AG04450 (cell line): Measurements from ENCODE around the gene RNF148. TPM values are rescaled to one million over a fixed set of nuclear protein-coding genes. Genes with fewer than 3 reads are reported as not detected.

ENCODE experiments used
- CTCF ChIA-PET: fragments of 300-600, 350-600 bp; formaldehyde crosslinking; extraction: SDS; loops from one replicate; lab custom pipeline; 2022; ENCODE audit warnings: antibody characterized with exemption, inconsistent platforms; lab: Charles Lee
- POLR2A ChIA-PET: fragments of 350-600 bp; formaldehyde crosslinking; extraction: SDS; loops from one replicate; lab custom pipeline; 2021; ENCODE audit warnings: antibody characterized with exemption, inconsistent platforms; lab: Yijun Ruan, JAX
- DNase-seq: peaks from one replicate; pipeline ENCODE4 v3.0.0-alpha.2; 2011; ENCODE audit warnings: low read depth, low spot score
- H3K27ac ChIP-seq: one replicate; pipeline ENCODE4 v1.5.1; 2012; ENCODE audit warnings: low read depth, low read length, control low read depth
- H3K27me3 ChIP-seq: one replicate; pipeline ENCODE4 v1.6.0; 2012; ENCODE audit warnings: low read length; ENCODE audit not compliant: control insufficient read depth, insufficient read depth
- H3K4me3 ChIP-seq: 2 replicates; pipeline ENCODE4 v1.5.1; 2011; ENCODE audit warnings: mild to moderate bottlenecking, low read depth, low read length, control low read depth
- H3K9me3 ChIP-seq: 2 replicates; pipeline ENCODE4 v1.5.1; 2012; ENCODE audit warnings: low read length; ENCODE audit not compliant: control insufficient read depth, insufficient read depth
- polyA minus RNA-seq: library from RNA; depleted of rRNA, polyadenylated mRNA; stranded (reverse); fragments of >200 nt; gene quantifications from 2 replicates; pipeline ENCODE4 v1.2.3, GENCODE V29; 2011; rRNA and poly(A)+ RNA removed
- polyA plus RNA-seq: library from polyadenylated mRNA; depleted of rRNA; stranded (reverse); fragments of >200 nt; gene quantifications from 2 replicates; pipeline ENCODE4 v1.2.3, GENCODE V29; 2011; rRNA removed
- TF ChIP-seq, protein P1 (sequence below): IDR thresholded peaks from 2 replicates; pipeline ENCODE4 v1.5.1; 2011; ENCODE audit warnings: low read depth, low read length, control low read depth, inconsistent platforms

The RNF148 gene, protein sequence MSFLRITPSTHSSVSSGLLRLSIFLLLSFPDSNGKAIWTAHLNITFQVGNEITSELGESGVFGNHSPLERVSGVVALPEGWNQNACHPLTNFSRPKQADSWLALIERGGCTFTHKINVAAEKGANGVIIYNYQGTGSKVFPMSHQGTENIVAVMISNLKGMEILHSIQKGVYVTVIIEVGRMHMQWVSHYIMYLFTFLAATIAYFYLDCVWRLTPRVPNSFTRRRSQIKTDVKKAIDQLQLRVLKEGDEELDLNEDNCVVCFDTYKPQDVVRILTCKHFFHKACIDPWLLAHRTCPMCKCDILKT
- polyA plus RNA-seq (not detected in 2 replicates), polyA minus RNA-seq (0.23 TPM in 1 of 2 replicates, not detected in the other)

DNA sequence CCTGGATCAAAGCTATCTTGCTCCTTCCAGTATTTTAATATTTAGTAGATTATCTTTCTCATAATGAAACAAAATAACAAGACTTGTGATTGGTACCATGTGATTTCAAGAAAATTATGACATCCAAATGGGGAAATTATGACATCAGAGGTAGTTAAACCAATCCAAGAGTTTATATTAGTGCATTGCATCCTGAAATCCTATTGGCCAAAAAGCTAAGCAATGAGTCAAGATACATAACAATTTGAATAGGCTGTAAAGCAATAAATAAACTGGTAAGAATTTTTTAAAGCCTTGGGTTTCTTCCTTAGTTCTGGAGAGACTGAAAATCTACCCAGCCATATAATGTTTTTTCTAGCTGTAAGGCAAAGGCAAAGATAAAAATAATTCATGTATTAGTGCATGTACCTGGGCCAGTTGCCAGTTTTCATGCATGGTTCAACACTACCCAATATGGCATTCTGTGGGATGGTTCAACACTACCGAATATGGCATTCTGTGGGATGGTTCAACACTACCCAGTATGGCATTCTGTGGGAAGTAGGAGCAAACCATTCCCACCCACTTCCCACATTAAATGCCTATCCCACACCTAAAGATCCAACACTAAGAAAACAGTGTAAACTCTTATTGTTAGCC lies at the start of gene RNF148:
RNF148 (minus strand) TSS at position 51 of the 639 bp plus-strand sequence. CDS start 172 bp downstream, outside the sequence.
- H3K4me3 ChIP-seq = no peak within 1 kb of the TSS
- POLR2A ChIA-PET = no interaction called here
- DNase-seq = no peak
- CTCF ChIA-PET = no interaction called here
- no peak within 1 kb of the TSS for H3K27ac ChIP-seq
- peaks cover 3% of the 10 kb centered on the region; the same call in 1 of the 2 replicates for H3K9me3 ChIP-seq
- TF ChIP-seq, protein P1, sequence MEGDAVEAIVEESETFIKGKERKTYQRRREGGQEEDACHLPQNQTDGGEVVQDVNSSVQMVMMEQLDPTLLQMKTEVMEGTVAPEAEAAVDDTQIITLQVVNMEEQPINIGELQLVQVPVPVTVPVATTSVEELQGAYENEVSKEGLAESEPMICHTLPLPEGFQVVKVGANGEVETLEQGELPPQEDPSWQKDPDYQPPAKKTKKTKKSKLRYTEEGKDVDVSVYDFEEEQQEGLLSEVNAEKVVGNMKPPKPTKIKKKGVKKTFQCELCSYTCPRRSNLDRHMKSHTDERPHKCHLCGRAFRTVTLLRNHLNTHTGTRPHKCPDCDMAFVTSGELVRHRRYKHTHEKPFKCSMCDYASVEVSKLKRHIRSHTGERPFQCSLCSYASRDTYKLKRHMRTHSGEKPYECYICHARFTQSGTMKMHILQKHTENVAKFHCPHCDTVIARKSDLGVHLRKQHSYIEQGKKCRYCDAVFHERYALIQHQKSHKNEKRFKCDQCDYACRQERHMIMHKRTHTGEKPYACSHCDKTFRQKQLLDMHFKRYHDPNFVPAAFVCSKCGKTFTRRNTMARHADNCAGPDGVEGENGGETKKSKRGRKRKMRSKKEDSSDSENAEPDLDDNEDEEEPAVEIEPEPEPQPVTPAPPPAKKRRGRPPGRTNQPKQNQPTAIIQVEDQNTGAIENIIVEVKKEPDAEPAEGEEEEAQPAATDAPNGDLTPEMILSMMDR = no peak
- no peaks in the 10 kb centered on the region for H3K27me3 ChIP-seq

DNA sequence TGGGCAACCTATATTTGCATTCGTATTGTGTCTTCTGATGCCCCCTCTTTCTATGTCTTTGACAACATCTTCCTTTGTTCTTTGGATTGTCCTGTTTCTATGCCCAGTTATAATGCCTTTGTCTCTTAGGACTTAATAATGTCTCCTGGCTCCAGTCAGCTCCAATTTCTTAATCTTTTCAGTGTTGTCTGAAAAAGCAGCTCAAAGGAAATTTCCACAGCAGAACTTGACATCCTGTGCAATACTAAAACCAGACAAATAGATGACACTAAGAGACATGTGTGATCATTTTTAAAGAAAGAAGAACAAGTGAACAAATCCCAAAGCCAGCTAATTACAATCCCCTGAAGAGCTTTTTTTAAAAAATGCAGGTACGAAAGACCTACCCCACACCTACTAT lies 47.7 kb upstream of the RNF148 start:
- Histone ChIP-seq H3K9me3 (no peaks in the 10 kb centered on the region), H3K27ac (no peak overlapping the region), H3K27me3 (no peaks in the 10 kb centered on the region), H3K4me3 (no peak overlapping the region)
- CTCF ChIA-PET = no interaction called here
- POLR2A ChIA-PET = no interaction called here
- DNase-seq = no peak
- TF ChIP-seq, protein P1 = no peak

DNA sequence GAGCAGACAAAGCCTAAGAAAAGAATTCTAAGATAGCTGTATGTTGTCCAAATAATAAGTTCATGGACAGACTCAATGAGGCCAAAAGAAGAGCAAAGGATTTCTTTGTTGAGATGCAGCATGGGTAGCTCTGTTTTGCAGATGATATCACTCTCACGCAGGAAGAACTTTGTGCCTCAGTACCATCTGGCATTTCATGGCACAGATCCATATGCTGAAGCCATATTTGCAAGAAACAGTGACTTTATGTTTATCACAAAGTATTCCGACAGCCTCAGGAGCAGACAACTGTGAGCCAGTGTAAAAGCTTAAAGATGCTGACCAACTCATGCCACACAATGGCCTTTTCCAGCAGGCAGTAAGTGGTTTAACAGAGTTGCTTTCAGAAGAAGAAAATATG lies 45.5 kb upstream of the RNF148 start:
- Histone ChIP-seq H3K27me3 (no peaks in the 10 kb centered on the region), H3K27ac (no peak overlapping the region), H3K4me3 (no peak overlapping the region), H3K9me3 (no peaks in the 10 kb centered on the region)
- ChIA-PET POLR2A (no interaction called here), CTCF (no interaction called here)
- no peak for DNase-seq
- TF ChIP-seq, protein P1 = no peak

DNA sequence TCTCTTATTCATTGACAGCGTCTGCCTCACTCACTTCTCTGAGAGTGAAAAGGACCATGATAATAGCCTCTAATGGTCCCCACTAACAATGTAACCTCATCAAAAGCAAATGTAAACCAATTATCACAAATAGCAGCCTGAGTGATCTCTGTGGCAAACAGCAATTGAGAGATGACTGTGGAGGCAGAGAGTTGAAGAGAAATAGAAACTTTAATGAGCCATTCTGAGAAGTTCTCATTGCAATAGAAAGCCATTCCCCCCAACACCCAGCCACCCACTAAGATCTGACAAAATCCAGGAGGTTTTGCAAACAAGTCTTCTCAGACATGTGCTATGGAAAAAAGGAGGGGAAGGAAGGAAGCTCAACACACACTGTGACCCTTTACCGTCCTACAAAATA lies 44.2 kb upstream of the RNF148 start:
- DNase-seq = no peak
- H3K4me3 ChIP-seq = no peak overlapping the region
- POLR2A ChIA-PET = no interaction called here
- TF ChIP-seq, protein P1 = no peak
- CTCF ChIA-PET = no interaction called here
- no peaks in the 10 kb centered on the region for H3K27me3 ChIP-seq
- H3K9me3 ChIP-seq = no peaks in the 10 kb centered on the region
- H3K27ac ChIP-seq = no peak overlapping the region

DNA sequence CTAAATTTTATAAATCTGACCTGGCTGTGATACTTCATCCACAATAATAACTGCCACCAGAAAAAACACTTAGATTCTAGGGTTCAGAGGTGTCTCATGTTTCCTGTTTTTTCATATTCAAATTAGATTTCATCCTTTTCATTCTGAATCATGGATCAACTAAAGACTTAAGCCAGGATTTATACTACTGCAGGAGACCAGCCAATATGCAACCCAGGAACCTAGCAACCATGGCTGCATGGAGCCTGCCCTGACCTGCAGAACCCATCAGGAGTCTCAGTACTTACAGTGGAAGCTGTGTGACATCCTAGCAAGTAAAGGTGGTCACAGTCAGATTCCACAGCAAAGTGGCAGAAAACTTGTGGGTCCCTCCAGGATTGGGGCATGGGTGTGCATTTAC lies 40.5 kb upstream of the RNF148 start:
- DNase-seq = no peak
- TF ChIP-seq, protein P1 = no peak
- Histone ChIP-seq H3K27me3 (no peaks in the 10 kb centered on the region), H3K9me3 (no peaks in the 10 kb centered on the region; the same call in 1 of the 2 replicates), H3K27ac (no peak overlapping the region), H3K4me3 (no peak overlapping the region)
- ChIA-PET POLR2A (no interaction called here), CTCF (no interaction called here)
